Stimulated activated CD4-positive, alpha-beta T cell treated with anti-CD3 and anti-CD28 coated beads, Interleukin-15, amount 100 ng/mL, for 24 hours (primary cell): ENCODE data around the gene RBFOX1.
"Not testable (repeated sequence)": the region's sequence is repeated elsewhere in the genome, so short reads cannot be mapped to it uniquely, and the experiment has no call there.

Source experiments
- DNase-seq: peaks from one replicate; pipeline ENCODE4 v3.0.0-alpha.2; 2020

Gene RBFOX1

GRCh38 chr16:7487574-7488323, 155.1 kb downstream of the RBFOX1 start:
- DNase-seq, result no peak

GRCh38 chr16:7492122-7492521, 159.5 kb downstream of the RBFOX1 start:
- no peak for DNase-seq

- no peak for DNase-seq
Measured at GRCh38 chr16:7493133-7493532, 160.5 kb downstream of the RBFOX1 start.

GRCh38 chr16:7497691-7498090, 165.0 kb downstream of the RBFOX1 start:
- no peak for DNase-seq

GRCh38 chr16:7501868-7502267, 169.2 kb downstream of the RBFOX1 start:
- no peak for DNase-seq

- DNase-seq, result not testable (repeated sequence)
Measured at GRCh38 chr16:7502591-7503157, 170.0 kb downstream of the RBFOX1 start.

GRCh38 chr16:7503666-7504065, 171.0 kb downstream of the RBFOX1 start:
- no peak for DNase-seq

GRCh38 chr16:7504844-7505243, 172.2 kb downstream of the RBFOX1 start:
- DNase-seq, result no peak

- DNase-seq, result no peak
Measured at GRCh38 chr16:7505495-7505894, 172.8 kb downstream of the RBFOX1 start.

- no peak for DNase-seq
Measured at GRCh38 chr16:7506363-7506762, 173.7 kb downstream of the RBFOX1 start.

GRCh38 chr16:7508656-7509055, 176.0 kb downstream of the RBFOX1 start:
- DNase-seq, result no peak

- no peak for DNase-seq
Measured at GRCh38 chr16:7509963-7510601, 177.4 kb downstream of the RBFOX1 start.

- DNase-seq, result no peak
Measured at GRCh38 chr16:7511549-7512260, 179.1 kb downstream of the RBFOX1 start.

- no peak for DNase-seq
Measured at GRCh38 chr16:7512503-7512902, 179.9 kb downstream of the RBFOX1 start.

GRCh38 chr16:7513429-7513828, 180.8 kb downstream of the RBFOX1 start:
- DNase-seq, result peak; percentile 5

GRCh38 chr16:7515543-7515942, 182.9 kb downstream of the RBFOX1 start:
- no peak for DNase-seq

GRCh38 chr16:7517496-7517895, 184.9 kb downstream of the RBFOX1 start:
- no peak for DNase-seq

GRCh38 chr16:7518158-7518557, 185.5 kb downstream of the RBFOX1 start:
- no peak for DNase-seq

GRCh38 chr16:7521834-7522233, 189.2 kb downstream of the RBFOX1 start:
- DNase-seq, result no peak

- no peak for DNase-seq
Measured at GRCh38 chr16:7524419-7524818, 191.8 kb downstream of the RBFOX1 start.

GRCh38 chr16:7526736-7527135, 194.1 kb downstream of the RBFOX1 start:
- DNase-seq, result no peak

- no peak for DNase-seq
Measured at GRCh38 chr16:7532534-7532933, 199.9 kb downstream of the RBFOX1 start.

- no peak for DNase-seq
Measured at GRCh38 chr16:7534749-7535148, 202.1 kb downstream of the RBFOX1 start.

- no peak for DNase-seq
Measured at GRCh38 chr16:7541026-7541425, 208.4 kb downstream of the RBFOX1 start.
